HEK293 (cell line): ENCODE results near the gene PRKG2.

Experiments
- CTCF ChIA-PET: fragments of 350-600 bp; formaldehyde crosslinking; extraction: SDS; loops from one replicate; lab custom pipeline; 2021; ENCODE audit warnings: antibody characterized with exemption; lab: Yijun Ruan, JAX
- POLR2A ChIA-PET: fragments of 300-600 bp; formaldehyde crosslinking; extraction: SDS; loops from one replicate; lab custom pipeline; 2020; ENCODE audit warnings: antibody characterized with exemption, inconsistent platforms; lab: Yijun Ruan, JAX
- H3K27ac ChIP-seq: fragments of 200-500 bp; sonication (Bioruptor generic); 2 replicates; pipeline ENCODE4 v1.5.1; 2014; ENCODE audit warnings: low read depth, low read length, control low read depth, inconsistent platforms; ENCODE audit errors: extremely low read depth
- H3K36me3 ChIP-seq, 2 experiments: fragments of 200-500 bp in 1 of 2; sonication (Bioruptor generic) in 1 of 2; 1 replicate in 1 of 2; 2 replicates in 1 of 2; pipeline ENCODE4 v1.5.1; 2014 to 2017; ENCODE audit warnings: inconsistent platforms in 2 of 2, low read length in 2 of 2; ENCODE audit not compliant: control insufficient read depth in 2 of 2, insufficient read depth in 1 of 2
- H3K4me1 ChIP-seq: fragments of 200-500 bp; sonication (Bioruptor generic); 2 replicates; pipeline ENCODE4 v1.5.1; 2014; ENCODE audit warnings: mild to moderate bottlenecking, low read length, inconsistent platforms; ENCODE audit not compliant: control insufficient read depth, insufficient read depth
- H3K4me3 ChIP-seq: 2 replicates; pipeline ENCODE4 v1.5.1; 2011; ENCODE audit warnings: low read depth, mild to moderate bottlenecking, control low read depth, low read length, moderate library complexity
- H3K9me3 ChIP-seq: fragments of 200-500 bp; sonication (Bioruptor generic); 2 replicates; pipeline ENCODE4 v1.5.1; 2014; ENCODE audit warnings: low read depth, low read length, inconsistent platforms; ENCODE audit not compliant: control insufficient read depth, insufficient read depth
- BCL11B ChIP-seq: fragments of 450-650 bp; formaldehyde crosslinking; IDR thresholded peaks from 2 replicates; pipeline ENCODE4 v1.5.1; 2016; ENCODE audit warnings: low read depth, missing biosample characterization, missing genetic modification characterization
- ELK4 ChIP-seq: IDR thresholded peaks from 2 replicates; pipeline ENCODE4 v1.6.1; 2011; ENCODE audit warnings: mild to moderate bottlenecking, low read depth, low read length, borderline replicate concordance
- FEZF1 ChIP-seq: fragments of 450-650 bp; formaldehyde crosslinking; IDR thresholded peaks from 2 replicates; pipeline ENCODE4 v1.5.1; 2016; ENCODE audit warnings: missing biosample characterization, missing genetic modification characterization
- HOXD13 ChIP-seq: sonication (generic); formaldehyde crosslinking; IDR thresholded peaks from 2 replicates; pipeline ENCODE4 v1.8.0; 2022; ENCODE audit warnings: missing genetic modification reagents, borderline replicate concordance
- INSM2 ChIP-seq: fragments of 450-650 bp; formaldehyde crosslinking; IDR thresholded peaks from 2 replicates; pipeline ENCODE4 v1.5.1; 2016; ENCODE audit warnings: missing biosample characterization, missing genetic modification characterization
- KLF8 ChIP-seq: fragments of 450-650 bp; formaldehyde crosslinking; IDR thresholded peaks from 2 replicates; pipeline ENCODE4 v1.5.1; 2016; ENCODE audit warnings: missing biosample characterization, missing genetic modification characterization
- PBX3 ChIP-seq: sonication (generic); formaldehyde crosslinking; IDR thresholded peaks from 2 replicates; pipeline ENCODE4 v1.8.1; 2022; ENCODE audit warnings: mild to moderate bottlenecking, moderate library complexity, missing genetic modification reagents
- REPIN1 ChIP-seq: fragments of 450-650 bp; formaldehyde crosslinking; IDR thresholded peaks from 2 replicates; pipeline ENCODE4 v1.5.1; 2017; ENCODE audit warnings: missing biosample characterization, missing genetic modification characterization, low read depth
- SP2 ChIP-seq: fragments of 450-650 bp; formaldehyde crosslinking; IDR thresholded peaks from 2 replicates; pipeline ENCODE4 v1.5.1; 2016; ENCODE audit warnings: missing biosample characterization, missing genetic modification characterization
- SP3 ChIP-seq: fragments of 450-650 bp; formaldehyde crosslinking; IDR thresholded peaks from 2 replicates; pipeline ENCODE4 v1.5.1; 2016; ENCODE audit warnings: missing biosample characterization, missing genetic modification characterization
- SP7 ChIP-seq: fragments of 450-650 bp; formaldehyde crosslinking; IDR thresholded peaks from 2 replicates; pipeline ENCODE4 v1.5.1; 2016; ENCODE audit warnings: missing biosample characterization, missing genetic modification characterization
- YY2 ChIP-seq: fragments of 450-650 bp; formaldehyde crosslinking; IDR thresholded peaks from 2 replicates; pipeline ENCODE4 v1.5.1; 2016; ENCODE audit warnings: missing biosample characterization, missing genetic modification characterization
- ZBTB48 ChIP-seq: fragments of 450-650 bp; formaldehyde crosslinking; IDR thresholded peaks from 2 replicates; pipeline ENCODE4 v1.5.1; 2016; ENCODE audit warnings: missing biosample characterization, missing genetic modification characterization
- ZBTB7A ChIP-seq: fragments of 450-650 bp; formaldehyde crosslinking; IDR thresholded peaks from 2 replicates; pipeline ENCODE4 v1.5.1; 2016; ENCODE audit warnings: low read depth, missing biosample characterization, missing genetic modification characterization
- ZFP37 ChIP-seq: fragments of 450-650 bp; formaldehyde crosslinking; IDR thresholded peaks from 2 replicates; pipeline ENCODE4 v1.5.1; 2016; ENCODE audit warnings: missing biosample characterization, missing genetic modification characterization
- ZFP69B ChIP-seq: fragments of 450-650 bp; formaldehyde crosslinking; IDR thresholded peaks from 2 replicates; pipeline ENCODE4 v1.5.1; 2016; ENCODE audit warnings: missing biosample characterization, missing genetic modification characterization
- ZNF140 ChIP-seq: fragments of 450-650 bp; formaldehyde crosslinking; IDR thresholded peaks from 2 replicates; pipeline ENCODE4 v1.5.1; 2016; ENCODE audit warnings: missing biosample characterization, missing genetic modification characterization
- ZNF157 ChIP-seq: fragments of 450-650 bp; formaldehyde crosslinking; IDR thresholded peaks from 2 replicates; pipeline ENCODE4 v1.5.1; 2016; ENCODE audit warnings: missing biosample characterization, missing genetic modification characterization
- ZNF184 ChIP-seq: fragments of 450-650 bp; IDR thresholded peaks from 2 replicates; pipeline ENCODE4 v1.5.1; 2018; ENCODE audit warnings: missing biosample characterization, mild to moderate bottlenecking, missing genetic modification characterization
- ZNF19 ChIP-seq: fragments of 450-650 bp; formaldehyde crosslinking; IDR thresholded peaks from 2 replicates; pipeline ENCODE4; 2016; ENCODE audit warnings: missing biosample characterization, missing genetic modification characterization, low read depth
- ZNF214 ChIP-seq: fragments of 450-650 bp; formaldehyde crosslinking; IDR thresholded peaks from 2 replicates; pipeline ENCODE4 v1.5.1; 2017; ENCODE audit warnings: missing biosample characterization, mild to moderate bottlenecking, missing genetic modification characterization, borderline replicate concordance
- ZNF26 ChIP-seq: fragments of 450-650 bp; formaldehyde crosslinking; IDR thresholded peaks from 2 replicates; pipeline ENCODE4 v1.5.1; 2016; ENCODE audit warnings: missing biosample characterization, missing genetic modification characterization
- ZNF394 ChIP-seq: fragments of 450-650 bp; formaldehyde crosslinking; IDR thresholded peaks from 2 replicates; pipeline ENCODE4 v1.5.1; 2016; ENCODE audit warnings: missing biosample characterization, missing genetic modification characterization, mild to moderate bottlenecking, moderate library complexity, borderline replicate concordance
- ZNF488 ChIP-seq: fragments of 450-650 bp; formaldehyde crosslinking; IDR thresholded peaks from 2 replicates; pipeline ENCODE4 v1.5.1; 2016; ENCODE audit warnings: missing biosample characterization, missing genetic modification characterization
- ZNF580 ChIP-seq: fragments of 450-650 bp; formaldehyde crosslinking; IDR thresholded peaks from 2 replicates; pipeline ENCODE4 v1.5.1; 2016; ENCODE audit warnings: missing biosample characterization, missing genetic modification characterization
- ZNF623 ChIP-seq: fragments of 450-650 bp; formaldehyde crosslinking; IDR thresholded peaks from 2 replicates; pipeline ENCODE4 v1.5.1; 2016; ENCODE audit warnings: missing biosample characterization, missing genetic modification characterization
- ZNF654 ChIP-seq: fragments of 450-650 bp; formaldehyde crosslinking; IDR thresholded peaks from 2 replicates; pipeline ENCODE4 v1.5.1; 2016; ENCODE audit warnings: low read depth, missing biosample characterization, missing genetic modification characterization
- ZNF707 ChIP-seq: fragments of 450-650 bp; formaldehyde crosslinking; IDR thresholded peaks from 2 replicates; pipeline ENCODE4 v1.5.1; 2016; ENCODE audit warnings: missing biosample characterization, missing genetic modification characterization
- ZNF747 ChIP-seq: fragments of 450-650 bp; formaldehyde crosslinking; IDR thresholded peaks from 2 replicates; pipeline ENCODE4 v1.5.1; 2016; ENCODE audit warnings: missing biosample characterization, missing genetic modification characterization
- ZNF76 ChIP-seq: fragments of 450-650 bp; formaldehyde crosslinking; IDR thresholded peaks from 2 replicates; pipeline ENCODE4; 2016; ENCODE audit warnings: low read depth, missing biosample characterization, missing genetic modification characterization, borderline replicate concordance
- ZNF792 ChIP-seq: fragments of 450-650 bp; formaldehyde crosslinking; IDR thresholded peaks from 2 replicates; pipeline ENCODE4 v1.5.1; 2016; ENCODE audit warnings: missing biosample characterization, missing genetic modification characterization

The PRKG2 gene

GRCh38 chr4:81173213-81173612, 41.8 kb downstream of the PRKG2 start:
- no peaks in the 10 kb centered on the region for H3K9me3 ChIP-seq
- no peaks in the 10 kb centered on the region for H3K36me3 ChIP-seq
- H3K27ac ChIP-seq, result no peak overlapping the region
- H3K4me1 ChIP-seq, result no peaks in the 10 kb centered on the region
- TF ChIP-seq ELK4 (no peak), YY2 (tag by site-specific recombination) (no peak), ZNF140 (tag by site-specific recombination) (no peak), ZFP69B (tag by site-specific recombination) (no peak), ZNF184 (tag by site-specific recombination) (no peak), ZNF19 (tag by site-specific recombination) (no peak), FEZF1 (tag by site-specific recombination) (no peak), ZNF26 (tag by site-specific recombination) (no peak), ZNF394 (no peak), SP3 (no peak), INSM2 (tag by site-specific recombination) (no peak), ZNF580 (tag by site-specific recombination) (no peak), ZNF707 (tag by site-specific recombination) (no peak), BCL11B (tag by site-specific recombination) (no peak), SP2 (tag by site-specific recombination) (no peak), PBX3 (no peak), ZBTB7A (tag by site-specific recombination) (no peak), ZNF747 (tag by site-specific recombination) (no peak), ZNF654 (tag by site-specific recombination) (no peak)
- CTCF ChIA-PET, result no interaction called here
- POLR2A ChIA-PET, result no interaction called here
- H3K4me3 ChIP-seq, result no peak overlapping the region

- H3K9me3 ChIP-seq, result no peaks in the 10 kb centered on the region
- CTCF ChIA-PET, result no interaction called here
- POLR2A ChIA-PET, result no interaction called here
- no peaks in the 10 kb centered on the region for H3K36me3 ChIP-seq
- H3K4me1 ChIP-seq, result 0 out of 2 replicates have a peak, but pooled peaks cover 3% of the 10 kb centered on the region
- H3K27ac ChIP-seq, result no peak overlapping the region
- no peak overlapping the region for H3K4me3 ChIP-seq
- no peak for TF ChIP-seq ZNF623 (tag by site-specific recombination)
- no peak for TF ChIP-seq SP7
- TF ChIP-seq ZNF214 (tag by site-specific recombination), result no peak
- no peak for TF ChIP-seq REPIN1 (tag by site-specific recombination)
- no peak for TF ChIP-seq ZBTB48 (tag by site-specific recombination)
- no peak for TF ChIP-seq ZNF76
- no peak for TF ChIP-seq ZFP37 (tag by site-specific recombination)
- no peak for TF ChIP-seq ZNF792 (tag by site-specific recombination)
- no peak for TF ChIP-seq KLF8 (tag by site-specific recombination)
- no peak for TF ChIP-seq ZNF488 (tag by site-specific recombination)
- TF ChIP-seq ZNF707 (tag by site-specific recombination), result no peak
- no peak for TF ChIP-seq ZNF157 (tag by site-specific recombination)
- no peak for TF ChIP-seq HOXD13 (CRISPR knock-in tag)
These were observed 48.4 kb downstream of the PRKG2 start for GRCh38 chr4:81166458-81167160.
